Endothelial cell of umbilical vein (primary cell): ENCODE results near the gene PLEKHF1.

Experiments
- EZH2 ChIP-seq: IDR thresholded peaks from 2 replicates; pipeline ENCODE4 v1.6.1; 2012; ENCODE audit warnings: borderline replicate concordance, low read depth, mild to moderate bottlenecking, moderate library complexity, low read length, inconsistent platforms; ENCODE audit not compliant: severe bottlenecking
- FOS ChIP-seq: IDR thresholded peaks from 2 replicates; pipeline ENCODE4 v1.6.1; 2011; ENCODE audit warnings: mild to moderate bottlenecking, low read length, moderate library complexity, borderline replicate concordance; ENCODE audit not compliant: insufficient read depth
- MYC ChIP-seq: IDR thresholded peaks from one replicate; pipeline ENCODE4 v1.6.1; 2011; ENCODE audit warnings: mild to moderate bottlenecking, low read depth, low read length
- POLR2A ChIP-seq: IDR thresholded peaks from 2 replicates; pipeline ENCODE4 v1.6.1; 2012; ENCODE audit warnings: low read depth, mild to moderate bottlenecking, control low read depth, low read length
- POLR2AphosphoS5 ChIP-seq: IDR thresholded peaks from 2 replicates; pipeline ENCODE4 v1.6.1; 2012; ENCODE audit warnings: low read depth, mild to moderate bottlenecking, control low read depth, low read length, moderate library complexity; ENCODE audit not compliant: insufficient read depth
- TF ChIP-seq, protein P1 (sequence below), 2 donors: IDR thresholded peaks; 1 replicate in 1 of 2; 2 replicates in 1 of 2; pipeline ENCODE4 v1.5.1; 2011; ENCODE audit warnings: low read length in 2 of 2, mild to moderate bottlenecking in 2 of 2, moderate library complexity in 2 of 2, control low read depth in 1 of 2, inconsistent platforms in 1 of 2, low read depth in 1 of 2; ENCODE audit not compliant: insufficient read depth in 1 of 2; ENCODE audit errors: extremely low read depth in 1 of 2
- TF ChIP-seq, protein P2 (sequence below): IDR thresholded peaks from 2 replicates; pipeline ENCODE4 v1.6.1; 2011; ENCODE audit not compliant: insufficient read depth, insufficient read length

DNA sequence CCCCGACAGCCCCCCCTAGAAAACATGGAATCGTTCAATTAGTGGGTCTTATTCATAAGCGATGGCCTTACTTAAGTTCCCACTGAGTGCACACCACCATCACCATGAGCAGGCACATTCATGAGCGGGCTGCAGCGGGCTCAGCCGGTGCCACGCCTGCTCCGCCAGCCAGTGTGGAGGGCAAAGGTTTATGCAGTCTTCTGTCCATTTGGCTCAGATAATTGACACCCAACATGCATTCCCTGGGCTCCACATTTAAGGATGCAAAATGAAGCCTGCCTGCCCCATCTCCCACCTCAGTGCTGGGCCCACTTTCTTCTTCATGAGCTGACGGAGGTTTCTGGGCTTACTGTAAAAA is 37.7 kb downstream of the PLEKHF1 start:
- TF ChIP-seq POLR2A (no peak), POLR2AphosphoS5 (no peak), MYC (no peak), EZH2 (no peak), FOS (no peak)
- TF ChIP-seq, protein P1, sequence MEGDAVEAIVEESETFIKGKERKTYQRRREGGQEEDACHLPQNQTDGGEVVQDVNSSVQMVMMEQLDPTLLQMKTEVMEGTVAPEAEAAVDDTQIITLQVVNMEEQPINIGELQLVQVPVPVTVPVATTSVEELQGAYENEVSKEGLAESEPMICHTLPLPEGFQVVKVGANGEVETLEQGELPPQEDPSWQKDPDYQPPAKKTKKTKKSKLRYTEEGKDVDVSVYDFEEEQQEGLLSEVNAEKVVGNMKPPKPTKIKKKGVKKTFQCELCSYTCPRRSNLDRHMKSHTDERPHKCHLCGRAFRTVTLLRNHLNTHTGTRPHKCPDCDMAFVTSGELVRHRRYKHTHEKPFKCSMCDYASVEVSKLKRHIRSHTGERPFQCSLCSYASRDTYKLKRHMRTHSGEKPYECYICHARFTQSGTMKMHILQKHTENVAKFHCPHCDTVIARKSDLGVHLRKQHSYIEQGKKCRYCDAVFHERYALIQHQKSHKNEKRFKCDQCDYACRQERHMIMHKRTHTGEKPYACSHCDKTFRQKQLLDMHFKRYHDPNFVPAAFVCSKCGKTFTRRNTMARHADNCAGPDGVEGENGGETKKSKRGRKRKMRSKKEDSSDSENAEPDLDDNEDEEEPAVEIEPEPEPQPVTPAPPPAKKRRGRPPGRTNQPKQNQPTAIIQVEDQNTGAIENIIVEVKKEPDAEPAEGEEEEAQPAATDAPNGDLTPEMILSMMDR (IDR thresholded peaks at IDR 0.05; ENCODE audit: extremely low read depth in 1 of 2, insufficient read depth in 1 of 2, low read depth in 1 of 2, low read length in 2 of 2) = no peak
- TF ChIP-seq, protein P2, sequence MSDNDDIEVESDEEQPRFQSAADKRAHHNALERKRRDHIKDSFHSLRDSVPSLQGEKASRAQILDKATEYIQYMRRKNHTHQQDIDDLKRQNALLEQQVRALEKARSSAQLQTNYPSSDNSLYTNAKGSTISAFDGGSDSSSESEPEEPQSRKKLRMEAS = no peak
